GM23338 (cell line): ENCODE data around the gene GLUD1. TPM values are rescaled to one million over a fixed set of nuclear protein-coding genes. Genes with fewer than 3 reads are reported as not detected.
A peak's percentile ranks its signal among the peaks of the same experiment; 100 is the strongest.

ENCODE experiments used
- ATAC-seq: fragments of 200-7000 bp; cut with Tn5 transposase; 3 replicates; pipeline ENCODE4 v1.9.1; 2020
- DNase-seq: peaks from one replicate; pipeline ENCODE4 v3.0.0-alpha.2; 2015; ENCODE audit warnings: low spot score
- H2AFZ ChIP-seq: fragments of 200-600 bp; sonication (generic); 2 replicates; pipeline ENCODE4 v1.8.0; 2016; ENCODE audit warnings: antibody characterized with exemption, mild to moderate bottlenecking, moderate library complexity
- H3F3A ChIP-seq: fragments of 200-600 bp; sonication (generic); replicated peaks from 2 replicates; pipeline ENCODE4 v1.8.0; 2017; ENCODE audit warnings: antibody characterized with exemption, mixed run types, low read depth
- H3K27ac ChIP-seq: fragments of 200-600 bp; sonication (generic); 2 replicates; pipeline ENCODE4 v1.6.1; 2016; ENCODE audit warnings: low read depth
- H3K27me3 ChIP-seq: fragments of 200-600 bp; sonication (generic); 2 replicates; pipeline ENCODE4 v1.8.0; 2016; ENCODE audit warnings: mild to moderate bottlenecking, mixed run types, moderate library complexity; ENCODE audit not compliant: insufficient read depth
- H3K36me3 ChIP-seq: fragments of 200-600 bp; sonication (generic); 2 replicates; pipeline ENCODE4 v1.8.0; 2016; ENCODE audit warnings: mild to moderate bottlenecking; ENCODE audit not compliant: insufficient read depth
- H3K4me1 ChIP-seq: fragments of 200-600 bp; sonication (generic); 2 replicates; pipeline ENCODE4 v1.8.0; 2016; ENCODE audit warnings: mild to moderate bottlenecking, moderate library complexity; ENCODE audit not compliant: insufficient read depth
- H3K4me2 ChIP-seq: fragments of 200-600 bp; sonication (generic); 2 replicates; pipeline ENCODE4 v1.7.1; 2017; ENCODE audit warnings: mixed run types
- H3K4me3 ChIP-seq: fragments of 200-600 bp; sonication (generic); 2 replicates; pipeline ENCODE4 v1.6.1; 2016; ENCODE audit warnings: mixed run types
- H3K79me2 ChIP-seq: fragments of 200-600 bp; sonication (generic); replicated peaks from 2 replicates; pipeline ENCODE4 v1.8.0; 2017; ENCODE audit warnings: mild to moderate bottlenecking; ENCODE audit not compliant: insufficient read depth
- H3K9me2 ChIP-seq: fragments of 200-600 bp; sonication (generic); 2 replicates; pipeline ENCODE4 v1.8.0; 2017; ENCODE audit not compliant: insufficient read depth
- H4K20me1 ChIP-seq: fragments of 200-600 bp; sonication (generic); replicated peaks from 2 replicates; pipeline ENCODE4 v1.8.0; 2017; ENCODE audit warnings: mild to moderate bottlenecking; ENCODE audit not compliant: insufficient read depth
- H3K27ac Mint-ChIP-seq: 2 replicates; pipeline ENCODE4 v1.8.0; 2020; ENCODE audit warnings: inconsistent platforms, mild to moderate bottlenecking, moderate library complexity, mixed read lengths
- H3K27me3 Mint-ChIP-seq: 3 replicates; pipeline ENCODE4 v1.8.0; 2022; ENCODE audit warnings: low read depth, mild to moderate bottlenecking, moderate library complexity, mixed read lengths, inconsistent platforms; ENCODE audit not compliant: insufficient read depth, poor library complexity
- H3K36me3 Mint-ChIP-seq: 3 replicates; pipeline ENCODE4 v1.8.0; 2021; ENCODE audit warnings: low read depth, mild to moderate bottlenecking, inconsistent platforms, moderate library complexity, mixed read lengths
- H3K4me1 Mint-ChIP-seq: 3 replicates; pipeline ENCODE4 v1.8.0; 2020; ENCODE audit warnings: mild to moderate bottlenecking, inconsistent platforms, mixed read lengths
- H3K4me3 Mint-ChIP-seq: 3 replicates; pipeline ENCODE4 v1.8.0; 2021; ENCODE audit warnings: moderate library complexity, mild to moderate bottlenecking, inconsistent platforms, mixed read lengths
- H3K9me3 Mint-ChIP-seq: 3 replicates; pipeline ENCODE4 v1.8.0; 2020; ENCODE audit warnings: moderate library complexity, mild to moderate bottlenecking, inconsistent platforms, mixed read lengths
- CREB1 ChIP-seq: fragments of 250-450 bp; sonication (Bioruptor Pico); IDR thresholded peaks from 2 replicates; pipeline ENCODE4 v1.5.0; 2020; ENCODE audit warnings: low read depth, mild to moderate bottlenecking, moderate library complexity
- EZH2 ChIP-seq: fragments of 200-600 bp; sonication (generic); IDR thresholded peaks from one replicate; pipeline ENCODE4 v1.8.0; 2017; ENCODE audit warnings: antibody characterized with exemption, mild to moderate bottlenecking, low read depth; ENCODE audit not compliant: unreplicated experiment
- JUNB ChIP-seq: IDR thresholded peaks from one replicate; pipeline ENCODE4 v1.6.1; 2016; ENCODE audit warnings: antibody characterized with exemption; ENCODE audit not compliant: unreplicated experiment
- NANOG ChIP-seq: IDR thresholded peaks from 2 replicates; pipeline ENCODE4 v1.6.1; 2016; ENCODE audit warnings: antibody characterized with exemption, borderline replicate concordance
- POLR2AphosphoS5 ChIP-seq: IDR thresholded peaks from 2 replicates; pipeline ENCODE4 v1.6.1; 2016; ENCODE audit warnings: antibody characterized with exemption, low read depth
- STAT1 ChIP-seq: IDR thresholded peaks from one replicate; pipeline ENCODE4 v1.6.1; 2016; ENCODE audit warnings: antibody characterized with exemption; ENCODE audit not compliant: unreplicated experiment
- ZNF331 ChIP-seq: fragments of 250-450 bp; sonication (Bioruptor Pico); IDR thresholded peaks from 2 replicates; pipeline ENCODE4 v1.5.0; 2020; ENCODE audit warnings: low read depth, mild to moderate bottlenecking, moderate library complexity
- polyA plus RNA-seq: library from polyadenylated mRNA; unstranded; fragments of >200 nt; fragmentation: Nextera tagmentation; extraction: Ambion mirVana; gene quantifications from 2 replicates; pipeline ENCODE4 v1.2.1, GENCODE V29; 2016
- total RNA-seq: library from RNA; depleted of rRNA; stranded (reverse); fragments of >200 nt; shearing (Covaris generic); gene quantifications from 2 replicates; pipeline ENCODE4 v1.2.3, GENCODE V29; 2014
- TF ChIP-seq, protein P1 (sequence below): IDR thresholded peaks from one replicate; pipeline ENCODE4 v1.6.1; 2018; ENCODE audit warnings: antibody characterized with exemption; ENCODE audit not compliant: unreplicated experiment
- TF ChIP-seq, protein P2 (sequence below): fragments of 250-450 bp; sonication (Bioruptor Pico); IDR thresholded peaks from 2 replicates; pipeline ENCODE4 v1.5.0; 2020; ENCODE audit warnings: mild to moderate bottlenecking, moderate library complexity
- TF ChIP-seq, protein P3 (sequence below), 2 experiments: fragments of 200-600 bp in 1 of 2; sonication (generic) in 1 of 2; conservative IDR thresholded peaks; 2 replicates each; pipeline versions ENCODE4 v1.5.1 to v1.6.1; 2016 to 2017; ENCODE audit warnings: antibody characterized with exemption in 2 of 2, low read depth in 2 of 2, mild to moderate bottlenecking in 2 of 2, moderate library complexity in 1 of 2
- TF ChIP-seq, protein P4 (sequence below): IDR thresholded peaks from 2 replicates; pipeline ENCODE4 v1.6.1; 2016; ENCODE audit warnings: antibody characterized with exemption

The GLUD1 gene
- total and polyA plus RNA-seq, 2 experiments from 2014 or later: 44.7 to 144 TPM

DNA sequence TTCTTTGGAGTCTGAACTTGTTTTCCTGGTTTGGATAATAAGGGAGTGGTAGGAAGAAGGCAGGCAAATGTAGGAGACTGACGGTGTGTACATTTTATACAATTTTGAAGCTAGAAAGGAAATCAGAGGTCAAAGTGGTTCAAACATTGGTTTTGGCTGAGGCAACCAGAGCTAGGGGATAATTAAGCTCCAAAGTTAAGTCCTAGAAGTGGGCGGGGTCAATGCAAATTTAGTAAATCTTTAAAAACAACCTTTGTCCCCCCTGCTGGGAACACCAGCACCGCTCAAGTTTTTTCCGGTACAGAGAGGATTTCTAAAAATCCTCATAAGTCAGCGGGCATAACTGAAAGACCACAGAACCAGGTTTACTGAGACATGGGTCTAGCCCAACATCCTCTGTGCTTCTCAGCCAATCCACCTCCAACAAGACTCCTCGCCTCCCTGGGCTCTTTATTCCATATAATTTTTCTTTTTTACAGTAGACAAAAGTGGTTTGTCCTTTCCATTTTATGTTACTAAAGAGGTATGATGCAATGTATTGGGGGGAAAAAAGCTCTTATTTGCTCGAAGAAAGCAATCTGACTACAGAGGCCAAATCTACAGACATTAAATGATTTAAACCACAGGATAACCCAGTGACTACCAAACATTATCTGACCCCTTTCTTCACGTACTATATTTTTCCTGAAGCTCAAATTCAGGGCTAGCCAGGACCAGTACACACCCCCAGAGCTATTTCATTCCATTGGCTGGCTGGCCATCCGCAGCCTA, 1.6 kb downstream of the GLUD1 start:
- Histone ChIP-seq H3K9me2 (no peaks in the 10 kb centered on the region), H4K20me1 (no peaks in the 10 kb centered on the region), H3K4me2 (peak overlapping the region; percentile 87), H3K27me3 (no peaks in the 10 kb centered on the region), H3K79me2 (peaks cover 76% of the 10 kb centered on the region), H3K27ac (peak overlapping the region; percentile 74), H3F3A (no peaks in the 10 kb centered on the region), H3K4me3 (peak overlapping the region; percentile 56), H3K4me1 (peaks cover 19% of the 10 kb centered on the region), H2AFZ (no peak overlapping the region), H3K36me3 (no peaks in the 10 kb centered on the region)
- DNase-seq: peak; percentile 97
- peaks cover 10% of the 10 kb centered on the region for H3K27me3 Mint-ChIP-seq
- peak; percentile 6; the same call in 2 of the 3 replicates for ATAC-seq
- peak overlapping the region; percentile 87 for H3K27ac Mint-ChIP-seq
- H3K4me3 Mint-ChIP-seq: peak overlapping the region; percentile 80
- TF ChIP-seq, protein P1, sequence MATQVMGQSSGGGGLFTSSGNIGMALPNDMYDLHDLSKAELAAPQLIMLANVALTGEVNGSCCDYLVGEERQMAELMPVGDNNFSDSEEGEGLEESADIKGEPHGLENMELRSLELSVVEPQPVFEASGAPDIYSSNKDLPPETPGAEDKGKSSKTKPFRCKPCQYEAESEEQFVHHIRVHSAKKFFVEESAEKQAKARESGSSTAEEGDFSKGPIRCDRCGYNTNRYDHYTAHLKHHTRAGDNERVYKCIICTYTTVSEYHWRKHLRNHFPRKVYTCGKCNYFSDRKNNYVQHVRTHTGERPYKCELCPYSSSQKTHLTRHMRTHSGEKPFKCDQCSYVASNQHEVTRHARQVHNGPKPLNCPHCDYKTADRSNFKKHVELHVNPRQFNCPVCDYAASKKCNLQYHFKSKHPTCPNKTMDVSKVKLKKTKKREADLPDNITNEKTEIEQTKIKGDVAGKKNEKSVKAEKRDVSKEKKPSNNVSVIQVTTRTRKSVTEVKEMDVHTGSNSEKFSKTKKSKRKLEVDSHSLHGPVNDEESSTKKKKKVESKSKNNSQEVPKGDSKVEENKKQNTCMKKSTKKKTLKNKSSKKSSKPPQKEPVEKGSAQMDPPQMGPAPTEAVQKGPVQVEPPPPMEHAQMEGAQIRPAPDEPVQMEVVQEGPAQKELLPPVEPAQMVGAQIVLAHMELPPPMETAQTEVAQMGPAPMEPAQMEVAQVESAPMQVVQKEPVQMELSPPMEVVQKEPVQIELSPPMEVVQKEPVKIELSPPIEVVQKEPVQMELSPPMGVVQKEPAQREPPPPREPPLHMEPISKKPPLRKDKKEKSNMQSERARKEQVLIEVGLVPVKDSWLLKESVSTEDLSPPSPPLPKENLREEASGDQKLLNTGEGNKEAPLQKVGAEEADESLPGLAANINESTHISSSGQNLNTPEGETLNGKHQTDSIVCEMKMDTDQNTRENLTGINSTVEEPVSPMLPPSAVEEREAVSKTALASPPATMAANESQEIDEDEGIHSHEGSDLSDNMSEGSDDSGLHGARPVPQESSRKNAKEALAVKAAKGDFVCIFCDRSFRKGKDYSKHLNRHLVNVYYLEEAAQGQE: no peak
- TF ChIP-seq CREB1 (CRISPR knock-in tag): no peak
- TF ChIP-seq, protein P2, sequence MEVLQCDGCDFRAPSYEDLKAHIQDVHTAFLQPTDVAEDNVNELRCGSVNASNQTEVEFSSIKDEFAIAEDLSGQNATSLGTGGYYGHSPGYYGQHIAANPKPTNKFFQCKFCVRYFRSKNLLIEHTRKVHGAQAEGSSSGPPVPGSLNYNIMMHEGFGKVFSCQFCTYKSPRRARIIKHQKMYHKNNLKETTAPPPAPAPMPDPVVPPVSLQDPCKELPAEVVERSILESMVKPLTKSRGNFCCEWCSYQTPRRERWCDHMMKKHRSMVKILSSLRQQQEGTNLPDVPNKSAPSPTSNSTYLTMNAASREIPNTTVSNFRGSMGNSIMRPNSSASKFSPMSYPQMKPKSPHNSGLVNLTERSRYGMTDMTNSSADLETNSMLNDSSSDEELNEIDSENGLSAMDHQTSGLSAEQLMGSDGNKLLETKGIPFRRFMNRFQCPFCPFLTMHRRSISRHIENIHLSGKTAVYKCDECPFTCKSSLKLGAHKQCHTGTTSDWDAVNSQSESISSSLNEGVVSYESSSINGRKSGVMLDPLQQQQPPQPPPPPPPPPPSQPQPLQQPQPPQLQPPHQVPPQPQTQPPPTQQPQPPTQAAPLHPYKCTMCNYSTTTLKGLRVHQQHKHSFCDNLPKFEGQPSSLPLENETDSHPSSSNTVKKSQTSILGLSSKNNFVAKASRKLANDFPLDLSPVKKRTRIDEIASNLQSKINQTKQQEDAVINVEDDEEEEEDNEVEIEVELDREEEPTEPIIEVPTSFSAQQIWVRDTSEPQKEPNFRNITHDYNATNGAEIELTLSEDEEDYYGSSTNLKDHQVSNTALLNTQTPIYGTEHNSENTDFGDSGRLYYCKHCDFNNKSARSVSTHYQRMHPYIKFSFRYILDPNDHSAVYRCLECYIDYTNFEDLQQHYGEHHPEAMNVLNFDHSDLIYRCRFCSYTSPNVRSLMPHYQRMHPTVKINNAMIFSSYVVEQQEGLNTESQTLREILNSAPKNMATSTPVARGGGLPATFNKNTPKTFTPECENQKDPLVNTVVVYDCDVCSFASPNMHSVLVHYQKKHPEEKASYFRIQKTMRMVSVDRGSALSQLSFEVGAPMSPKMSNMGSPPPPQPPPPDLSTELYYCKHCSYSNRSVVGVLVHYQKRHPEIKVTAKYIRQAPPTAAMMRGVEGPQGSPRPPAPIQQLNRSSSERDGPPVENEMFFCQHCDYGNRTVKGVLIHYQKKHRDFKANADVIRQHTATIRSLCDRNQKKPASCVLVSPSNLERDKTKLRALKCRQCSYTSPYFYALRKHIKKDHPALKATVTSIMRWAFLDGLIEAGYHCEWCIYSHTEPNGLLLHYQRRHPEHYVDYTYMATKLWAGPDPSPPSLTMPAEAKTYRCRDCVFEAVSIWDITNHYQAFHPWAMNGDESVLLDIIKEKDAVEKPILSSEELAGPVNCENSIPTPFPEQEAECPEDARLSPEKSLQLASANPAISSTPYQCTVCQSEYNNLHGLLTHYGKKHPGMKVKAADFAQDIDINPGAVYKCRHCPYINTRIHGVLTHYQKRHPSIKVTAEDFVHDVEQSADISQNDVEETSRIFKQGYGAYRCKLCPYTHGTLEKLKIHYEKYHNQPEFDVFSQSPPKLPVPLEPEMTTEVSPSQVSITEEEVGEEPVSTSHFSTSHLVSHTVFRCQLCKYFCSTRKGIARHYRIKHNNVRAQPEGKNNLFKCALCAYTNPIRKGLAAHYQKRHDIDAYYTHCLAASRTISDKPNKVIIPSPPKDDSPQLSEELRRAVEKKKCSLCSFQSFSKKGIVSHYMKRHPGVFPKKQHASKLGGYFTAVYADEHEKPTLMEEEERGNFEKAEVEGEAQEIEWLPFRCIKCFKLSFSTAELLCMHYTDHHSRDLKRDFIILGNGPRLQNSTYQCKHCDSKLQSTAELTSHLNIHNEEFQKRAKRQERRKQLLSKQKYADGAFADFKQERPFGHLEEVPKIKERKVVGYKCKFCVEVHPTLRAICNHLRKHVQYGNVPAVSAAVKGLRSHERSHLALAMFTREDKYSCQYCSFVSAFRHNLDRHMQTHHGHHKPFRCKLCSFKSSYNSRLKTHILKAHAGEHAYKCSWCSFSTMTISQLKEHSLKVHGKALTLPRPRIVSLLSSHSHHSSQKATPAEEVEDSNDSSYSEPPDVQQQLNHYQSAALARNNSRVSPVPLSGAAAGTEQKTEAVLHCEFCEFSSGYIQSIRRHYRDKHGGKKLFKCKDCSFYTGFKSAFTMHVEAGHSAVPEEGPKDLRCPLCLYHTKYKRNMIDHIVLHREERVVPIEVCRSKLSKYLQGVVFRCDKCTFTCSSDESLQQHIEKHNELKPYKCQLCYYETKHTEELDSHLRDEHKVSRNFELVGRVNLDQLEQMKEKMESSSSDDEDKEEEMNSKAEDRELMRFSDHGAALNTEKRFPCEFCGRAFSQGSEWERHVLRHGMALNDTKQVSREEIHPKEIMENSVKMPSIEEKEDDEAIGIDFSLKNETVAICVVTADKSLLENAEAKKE (CRISPR knock-in tag): no peak
- TF ChIP-seq EZH2: no peak
- TF ChIP-seq NANOG: no peak
- no peak for TF ChIP-seq STAT1
- no peak for TF ChIP-seq JUNB
- no peak for TF ChIP-seq POLR2AphosphoS5
- TF ChIP-seq ZNF331 (CRISPR knock-in tag): no peak
- TF ChIP-seq, protein P3, sequence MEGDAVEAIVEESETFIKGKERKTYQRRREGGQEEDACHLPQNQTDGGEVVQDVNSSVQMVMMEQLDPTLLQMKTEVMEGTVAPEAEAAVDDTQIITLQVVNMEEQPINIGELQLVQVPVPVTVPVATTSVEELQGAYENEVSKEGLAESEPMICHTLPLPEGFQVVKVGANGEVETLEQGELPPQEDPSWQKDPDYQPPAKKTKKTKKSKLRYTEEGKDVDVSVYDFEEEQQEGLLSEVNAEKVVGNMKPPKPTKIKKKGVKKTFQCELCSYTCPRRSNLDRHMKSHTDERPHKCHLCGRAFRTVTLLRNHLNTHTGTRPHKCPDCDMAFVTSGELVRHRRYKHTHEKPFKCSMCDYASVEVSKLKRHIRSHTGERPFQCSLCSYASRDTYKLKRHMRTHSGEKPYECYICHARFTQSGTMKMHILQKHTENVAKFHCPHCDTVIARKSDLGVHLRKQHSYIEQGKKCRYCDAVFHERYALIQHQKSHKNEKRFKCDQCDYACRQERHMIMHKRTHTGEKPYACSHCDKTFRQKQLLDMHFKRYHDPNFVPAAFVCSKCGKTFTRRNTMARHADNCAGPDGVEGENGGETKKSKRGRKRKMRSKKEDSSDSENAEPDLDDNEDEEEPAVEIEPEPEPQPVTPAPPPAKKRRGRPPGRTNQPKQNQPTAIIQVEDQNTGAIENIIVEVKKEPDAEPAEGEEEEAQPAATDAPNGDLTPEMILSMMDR (conservative IDR thresholded peaks at IDR 0.05; ENCODE audit: low read depth in 2 of 2): no peak
- TF ChIP-seq, protein P4, sequence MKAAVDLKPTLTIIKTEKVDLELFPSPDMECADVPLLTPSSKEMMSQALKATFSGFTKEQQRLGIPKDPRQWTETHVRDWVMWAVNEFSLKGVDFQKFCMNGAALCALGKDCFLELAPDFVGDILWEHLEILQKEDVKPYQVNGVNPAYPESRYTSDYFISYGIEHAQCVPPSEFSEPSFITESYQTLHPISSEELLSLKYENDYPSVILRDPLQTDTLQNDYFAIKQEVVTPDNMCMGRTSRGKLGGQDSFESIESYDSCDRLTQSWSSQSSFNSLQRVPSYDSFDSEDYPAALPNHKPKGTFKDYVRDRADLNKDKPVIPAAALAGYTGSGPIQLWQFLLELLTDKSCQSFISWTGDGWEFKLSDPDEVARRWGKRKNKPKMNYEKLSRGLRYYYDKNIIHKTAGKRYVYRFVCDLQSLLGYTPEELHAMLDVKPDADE: no peak
- H3K4me1 Mint-ChIP-seq: peaks cover 26% of the 10 kb centered on the region
- peaks cover 3% of the 10 kb centered on the region; the same call in 1 of the 3 replicates for H3K9me3 Mint-ChIP-seq
- H3K36me3 Mint-ChIP-seq: peaks cover 10% of the 10 kb centered on the region
